Astrocyte of the cerebellum (primary cell): ENCODE data around the gene ACP3.

Experiments
- DNase-seq: peaks from one replicate; pipeline ENCODE4 v3.0.0-alpha.2; 2011; ENCODE audit warnings: low read depth
- H3K4me3 ChIP-seq: 2 replicates; pipeline ENCODE4 v1.5.1; 2011; ENCODE audit warnings: mild to moderate bottlenecking, low read depth, low read length, moderate library complexity
- in situ Hi-C: cut with HindIII; loops from 2 replicates; pipeline ENCODE4 v1.10.0; 2017; ENCODE audit warnings: low sequenced_read_pairs
- TF ChIP-seq, protein P1 (sequence below): IDR thresholded peaks from 2 replicates; pipeline ENCODE4 v1.5.1; 2012; ENCODE audit warnings: low read length, low read depth, moderate library complexity, mild to moderate bottlenecking; ENCODE audit errors: missing control alignments

Gene ACP3

DNA sequence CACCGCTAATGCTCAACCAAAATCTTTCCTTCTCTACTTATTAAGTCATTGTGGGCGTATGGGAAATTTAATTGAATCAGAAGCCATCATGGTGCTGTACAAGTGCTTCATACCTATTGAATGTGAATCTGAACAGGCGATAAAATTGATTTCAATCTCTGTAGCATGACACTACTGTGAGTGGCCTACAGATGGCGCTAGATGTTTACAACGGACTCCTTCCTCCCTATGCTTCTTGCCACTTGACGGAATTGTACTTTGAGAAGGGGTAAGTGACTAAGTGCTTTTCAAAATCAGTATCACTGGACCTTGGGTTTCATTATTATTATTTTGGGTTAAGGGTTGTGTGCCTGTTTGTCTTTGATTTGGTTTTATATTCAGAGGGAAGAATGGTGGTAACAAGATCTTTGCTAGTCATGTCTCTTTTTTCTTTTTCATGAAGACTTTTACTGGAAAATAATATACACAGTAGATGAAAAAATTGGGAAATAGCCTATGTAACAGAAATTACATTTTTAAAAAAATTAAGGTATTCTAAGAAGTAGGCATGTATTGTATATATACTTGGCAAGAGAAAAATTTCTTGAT, 35.4 kb downstream of the ACP3 start:
- peak; percentile 36 for DNase-seq
- H3K4me3 ChIP-seq: no peak overlapping the region
- TF ChIP-seq, protein P1, sequence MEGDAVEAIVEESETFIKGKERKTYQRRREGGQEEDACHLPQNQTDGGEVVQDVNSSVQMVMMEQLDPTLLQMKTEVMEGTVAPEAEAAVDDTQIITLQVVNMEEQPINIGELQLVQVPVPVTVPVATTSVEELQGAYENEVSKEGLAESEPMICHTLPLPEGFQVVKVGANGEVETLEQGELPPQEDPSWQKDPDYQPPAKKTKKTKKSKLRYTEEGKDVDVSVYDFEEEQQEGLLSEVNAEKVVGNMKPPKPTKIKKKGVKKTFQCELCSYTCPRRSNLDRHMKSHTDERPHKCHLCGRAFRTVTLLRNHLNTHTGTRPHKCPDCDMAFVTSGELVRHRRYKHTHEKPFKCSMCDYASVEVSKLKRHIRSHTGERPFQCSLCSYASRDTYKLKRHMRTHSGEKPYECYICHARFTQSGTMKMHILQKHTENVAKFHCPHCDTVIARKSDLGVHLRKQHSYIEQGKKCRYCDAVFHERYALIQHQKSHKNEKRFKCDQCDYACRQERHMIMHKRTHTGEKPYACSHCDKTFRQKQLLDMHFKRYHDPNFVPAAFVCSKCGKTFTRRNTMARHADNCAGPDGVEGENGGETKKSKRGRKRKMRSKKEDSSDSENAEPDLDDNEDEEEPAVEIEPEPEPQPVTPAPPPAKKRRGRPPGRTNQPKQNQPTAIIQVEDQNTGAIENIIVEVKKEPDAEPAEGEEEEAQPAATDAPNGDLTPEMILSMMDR: peak; percentile 91
- in situ Hi-C loops: no loop called here

DNA sequence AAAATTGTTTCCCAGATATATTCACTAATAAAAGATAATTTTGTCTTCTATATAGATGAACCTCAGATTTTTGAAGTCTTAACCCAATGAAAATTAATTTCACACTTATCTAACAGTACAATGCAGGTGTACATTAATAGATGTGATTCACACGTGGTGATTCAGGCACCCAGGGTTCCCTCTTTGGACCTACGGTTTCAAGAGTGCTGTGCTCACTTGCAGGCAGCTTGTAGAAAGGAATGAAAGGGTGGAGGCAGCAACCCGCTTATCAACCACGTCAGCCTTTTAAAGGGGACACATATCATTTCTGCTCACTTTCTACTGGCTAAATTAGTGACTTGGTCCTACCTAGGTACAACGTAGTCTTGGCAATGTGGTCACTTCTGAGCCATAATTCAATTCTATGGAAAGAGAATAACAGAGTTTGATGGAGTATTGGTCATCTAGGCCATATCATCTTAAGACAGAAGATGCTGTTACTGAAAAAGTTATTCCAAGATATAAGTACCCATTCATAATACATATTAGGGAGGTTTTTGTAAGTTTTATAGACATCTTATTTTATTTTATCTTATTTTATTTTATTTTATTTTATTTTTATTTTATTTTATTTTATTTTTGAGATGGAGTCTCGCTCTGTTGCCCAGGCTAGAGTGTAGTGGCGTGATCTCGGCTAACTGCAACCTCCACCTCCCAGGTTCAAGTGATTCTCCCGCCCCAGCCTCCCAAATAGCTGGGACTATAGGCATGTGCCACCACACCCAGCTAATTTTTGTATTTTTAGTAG, 37.9 kb downstream of the ACP3 start:
- H3K4me3 ChIP-seq: no peak overlapping the region
- in situ Hi-C loops: no loop called here
- TF ChIP-seq, protein P1: no peak
- DNase-seq: no peak

DNA sequence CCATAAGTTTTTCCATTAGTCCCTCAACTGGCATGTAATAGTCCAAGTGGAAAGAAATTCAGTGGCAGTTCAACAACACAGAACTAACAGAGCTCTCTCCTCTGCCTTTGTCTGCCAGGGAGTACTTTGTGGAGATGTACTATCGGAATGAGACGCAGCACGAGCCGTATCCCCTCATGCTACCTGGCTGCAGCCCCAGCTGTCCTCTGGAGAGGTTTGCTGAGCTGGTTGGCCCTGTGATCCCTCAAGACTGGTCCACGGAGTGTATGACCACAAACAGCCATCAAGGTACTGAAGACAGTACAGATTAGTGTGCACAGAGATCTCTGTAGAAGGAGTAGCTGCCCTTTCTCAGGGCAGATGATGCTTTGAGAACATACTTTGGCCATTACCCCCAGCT, 39.4 kb downstream of the ACP3 start:
- H3K4me3 ChIP-seq: no peak overlapping the region
- no peak for DNase-seq
- in situ Hi-C loops: no loop called here
- TF ChIP-seq, protein P1: no peak

GRCh38 chr3:132360717-132361116, 43.5 kb downstream of the ACP3 start:
- DNase-seq: no peak
- TF ChIP-seq, protein P1: no peak
- in situ Hi-C loops: no loop called here
- no peak overlapping the region for H3K4me3 ChIP-seq

DNA sequence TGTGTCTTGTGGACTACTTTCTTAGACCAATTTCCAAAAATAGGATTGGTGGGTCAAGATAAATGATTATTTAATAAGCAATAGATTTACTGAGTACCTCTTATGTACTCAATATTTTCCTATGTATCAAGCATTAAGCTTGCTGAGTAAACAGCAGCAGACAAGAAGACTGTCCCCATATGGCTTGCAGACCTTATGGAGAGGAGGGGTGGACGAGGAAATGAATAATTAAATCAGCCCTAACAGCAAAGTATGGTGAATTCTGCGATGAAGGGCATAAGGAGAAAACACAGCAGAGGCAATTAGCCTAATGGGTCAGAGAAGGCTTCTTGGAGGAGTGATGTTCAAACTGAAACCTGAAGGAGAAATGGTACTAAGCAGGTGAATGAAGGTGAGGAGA, 45.1 kb downstream of the ACP3 start:
- H3K4me3 ChIP-seq: no peak overlapping the region
- no peak for DNase-seq
- in situ Hi-C loops: no loop called here
- TF ChIP-seq, protein P1: no peak

DNA sequence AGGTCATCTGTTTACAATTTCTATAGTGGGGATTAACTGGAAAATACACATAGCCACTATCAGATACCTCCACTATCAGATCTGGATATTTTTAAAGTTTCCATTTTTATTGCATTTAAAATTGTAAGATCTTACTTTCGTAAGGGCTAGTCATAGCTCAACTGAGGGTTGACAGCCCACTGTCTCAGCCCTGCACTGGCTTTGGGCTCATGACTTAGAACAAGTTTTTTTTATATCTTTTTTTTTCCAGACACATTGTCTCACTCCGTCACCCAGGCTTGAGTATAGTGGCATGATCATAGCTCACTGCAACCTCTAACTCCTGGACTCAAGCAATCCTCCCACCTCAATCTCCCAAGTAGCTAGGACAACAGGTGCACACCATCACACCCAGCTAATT, 51.3 kb downstream of the ACP3 start:
- TF ChIP-seq, protein P1: no peak
- in situ Hi-C loops: no loop called here
- H3K4me3 ChIP-seq: no peak overlapping the region
- DNase-seq: no peak
